NCI-H748 (cell line): ENCODE results near the gene NCR2.
"Not testable (repeated sequence)": the region's sequence is repeated elsewhere in the genome, so short reads cannot be mapped to it uniquely, and the experiment has no call there.

Source experiments
- DNase-seq: peaks from one replicate; lab custom pipeline; 2025; ENCODE audit not compliant: unreplicated experiment; lab: John Stamatoyannopoulos, UW

NCR2 gene, protein sequence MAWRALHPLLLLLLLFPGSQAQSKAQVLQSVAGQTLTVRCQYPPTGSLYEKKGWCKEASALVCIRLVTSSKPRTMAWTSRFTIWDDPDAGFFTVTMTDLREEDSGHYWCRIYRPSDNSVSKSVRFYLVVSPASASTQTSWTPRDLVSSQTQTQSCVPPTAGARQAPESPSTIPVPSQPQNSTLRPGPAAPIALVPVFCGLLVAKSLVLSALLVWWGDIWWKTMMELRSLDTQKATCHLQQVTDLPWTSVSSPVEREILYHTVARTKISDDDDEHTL

DNA sequence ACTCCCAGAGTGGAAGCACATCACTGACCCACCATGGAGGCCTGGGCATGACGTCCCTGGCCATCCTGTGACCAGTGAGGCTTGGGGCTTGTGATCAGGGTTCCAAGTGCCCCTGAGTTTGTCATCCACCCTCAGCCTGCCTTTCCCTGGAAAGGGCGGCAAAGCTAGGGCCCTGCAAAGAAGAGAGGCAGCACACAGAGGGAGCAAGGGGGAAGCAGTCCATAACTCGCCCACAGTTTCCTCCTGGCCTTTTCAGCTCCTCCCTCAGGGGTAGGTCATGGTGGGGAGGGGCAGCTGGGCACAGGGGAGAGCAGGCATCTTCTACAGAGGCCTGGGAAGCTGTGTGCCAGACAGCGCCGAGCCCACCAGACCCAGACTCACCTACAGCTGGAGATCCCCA lies at the start of gene NCR2:
Gene NCR2 (plus strand): TSS at position 313 of the 400 bp plus-strand sequence. CDS start 269 bp downstream, outside the sequence.
- DNase-seq, result no peak

DNA sequence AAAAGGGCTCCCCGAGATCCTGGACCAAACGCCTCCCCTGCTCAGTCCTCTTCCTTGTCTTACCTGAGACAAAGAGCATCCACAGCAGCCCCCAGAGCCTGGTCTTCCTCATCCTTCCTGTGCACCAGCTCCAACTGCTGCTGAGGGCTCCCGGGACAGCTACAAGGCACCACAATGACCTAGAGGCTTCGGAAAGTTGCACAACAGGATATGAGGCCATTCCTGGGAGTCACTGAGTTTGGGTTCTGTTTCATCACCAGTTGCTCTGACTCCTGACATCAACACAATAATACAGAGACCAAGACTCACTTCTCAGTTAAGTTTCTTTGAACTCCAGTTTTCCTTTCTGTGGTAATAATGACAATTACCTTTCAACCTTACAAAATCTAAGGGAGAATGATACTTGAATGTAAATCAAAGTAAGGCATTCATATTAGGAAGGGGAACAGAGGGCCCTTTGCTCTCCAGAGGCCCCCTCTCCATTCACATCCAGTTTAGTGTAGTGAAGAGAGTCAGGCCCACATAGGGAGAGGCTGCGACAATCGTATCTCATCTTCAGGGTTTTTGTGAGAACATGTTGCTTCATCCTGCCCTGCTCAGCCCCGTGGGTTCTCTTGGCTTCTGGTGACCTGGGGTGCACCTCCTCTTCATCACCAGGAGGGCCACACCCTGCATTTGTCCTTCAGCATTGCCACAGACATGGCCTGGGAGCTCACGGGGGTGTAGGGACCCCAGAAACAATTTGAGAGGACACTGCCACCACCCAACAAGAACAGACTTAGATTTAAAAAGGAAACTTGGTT lies 48.7 kb upstream of the NCR2 start, which contains the start of gene TREM1:
Gene TREM1 (minus strand): TSS at position 139 of the 803 bp plus-strand sequence. CDS start 27 bp downstream, at position 112.
- DNase-seq, result no peak

DNA sequence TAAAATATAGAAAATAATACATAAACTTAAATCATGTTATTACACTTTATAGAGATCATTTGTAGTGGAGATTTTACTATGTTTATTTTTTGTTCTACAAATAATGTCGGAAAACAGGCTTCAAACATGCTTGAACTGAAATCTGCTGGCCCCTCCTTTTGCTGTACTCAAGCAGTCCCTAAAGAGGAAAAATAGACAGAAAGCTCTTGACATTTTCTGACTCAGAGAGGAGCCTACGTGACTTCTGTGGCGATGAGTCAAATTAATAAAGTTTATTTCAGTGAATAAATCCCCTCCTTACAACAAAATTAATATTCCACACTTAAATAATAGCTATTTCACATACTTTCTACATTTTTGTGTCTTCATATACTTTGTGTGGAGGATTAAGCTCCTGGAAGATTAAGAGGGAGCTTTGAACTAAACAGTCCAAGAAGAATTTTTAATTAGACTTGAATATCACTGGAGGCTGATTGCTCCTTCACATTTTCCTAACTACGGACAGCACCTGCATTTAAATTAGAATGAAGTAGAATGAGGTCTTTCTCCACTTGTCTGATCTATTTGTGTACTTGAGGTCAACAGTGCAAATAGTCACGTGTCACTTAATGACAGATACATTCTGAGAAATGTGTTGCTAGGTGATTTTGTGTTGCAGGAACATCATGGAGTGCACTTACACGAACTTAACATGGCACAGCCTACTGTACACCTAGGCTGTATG lies 47.2 kb upstream of the NCR2 start:
- peak; percentile 99 for DNase-seq

DNA sequence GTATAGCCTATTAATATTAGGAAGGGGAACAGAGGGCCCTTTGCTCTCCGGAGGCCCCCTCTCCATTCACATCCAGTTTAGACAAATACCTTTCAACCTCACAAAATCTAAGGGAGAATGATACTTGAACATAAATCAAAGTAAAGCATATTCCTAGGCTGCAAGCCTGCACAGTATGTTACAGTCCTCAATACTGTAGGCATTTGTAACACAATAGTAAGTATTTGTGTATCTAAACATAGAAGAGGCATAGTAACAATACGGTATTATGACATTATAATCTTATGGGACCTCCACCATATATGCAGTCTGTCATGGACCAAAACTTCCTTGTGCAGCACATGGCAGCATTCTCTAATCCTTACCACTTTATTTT lies 46.7 kb upstream of the NCR2 start:
- DNase-seq, result no peak

DNA sequence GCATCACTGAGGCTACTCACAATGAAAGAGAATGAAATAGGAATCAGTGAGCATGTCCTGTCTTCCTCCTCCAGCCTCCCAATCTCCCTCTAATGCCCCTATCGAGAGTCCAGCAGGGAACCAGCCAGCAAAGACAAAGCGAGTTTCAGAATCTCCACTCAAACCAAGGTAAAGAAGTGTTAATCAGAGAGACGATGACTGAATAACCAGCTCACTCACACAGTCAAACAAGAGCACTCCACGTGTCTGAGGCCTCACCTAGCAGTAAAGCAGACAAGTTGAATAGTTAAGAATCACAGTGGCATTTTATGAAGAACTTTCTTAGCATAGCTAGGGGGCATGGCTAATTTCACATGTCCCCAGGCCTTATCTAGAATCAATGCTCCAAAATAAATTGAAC lies 45.6 kb upstream of the NCR2 start:
- no peak for DNase-seq

DNA sequence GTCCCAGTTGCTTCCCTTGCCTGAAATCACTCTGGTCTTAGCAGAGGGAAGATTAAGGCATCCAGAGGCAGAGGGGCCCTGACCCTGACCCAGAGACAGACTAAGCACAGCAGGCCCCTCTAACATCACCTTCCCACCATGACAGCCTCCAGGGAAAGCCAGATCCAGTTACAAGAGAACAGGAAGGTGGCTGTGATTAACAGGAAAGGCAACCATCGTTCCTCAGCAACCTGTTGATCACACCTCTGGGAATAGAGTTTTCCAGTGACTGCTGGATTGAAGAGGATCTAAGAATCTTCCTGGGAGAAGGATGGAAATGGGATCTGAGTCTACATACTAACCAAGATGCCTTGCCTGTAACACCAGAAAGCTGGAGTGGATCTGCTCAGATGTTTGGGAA lies 43.7 kb upstream of the NCR2 start:
- no peak for DNase-seq

DNA sequence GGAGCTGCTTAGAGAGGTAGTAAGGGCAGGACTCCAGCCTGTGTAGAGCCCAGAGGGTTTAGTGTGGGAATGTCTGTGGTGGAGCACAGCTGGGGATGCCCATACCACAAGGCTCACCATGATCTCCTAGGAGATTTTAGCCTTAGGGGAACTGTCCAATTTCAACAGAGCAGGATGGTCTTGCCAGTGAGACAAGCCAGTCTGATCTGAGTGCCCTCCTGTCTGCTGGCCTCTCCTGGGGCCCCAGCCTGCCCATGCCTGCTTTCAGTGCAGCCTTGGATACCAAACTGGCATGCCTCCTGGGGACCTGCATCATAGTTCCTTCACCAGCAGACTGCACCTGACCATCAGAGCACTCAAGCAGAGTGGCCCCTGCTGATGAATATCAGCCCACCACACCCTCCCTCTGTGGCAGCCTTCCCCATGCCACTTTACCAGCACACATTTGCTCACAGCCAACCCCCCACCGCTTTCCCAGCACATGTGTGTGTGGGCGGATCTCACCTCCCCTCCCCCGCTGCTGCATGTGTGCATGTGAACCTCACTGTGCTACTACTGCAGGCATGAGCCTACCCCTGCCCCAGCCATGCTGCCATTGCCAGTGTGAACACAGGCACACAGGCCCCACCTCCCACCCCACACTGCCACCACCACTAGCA lies 41.1 kb upstream of the NCR2 start:
- DNase-seq, result peak; percentile 35

DNA sequence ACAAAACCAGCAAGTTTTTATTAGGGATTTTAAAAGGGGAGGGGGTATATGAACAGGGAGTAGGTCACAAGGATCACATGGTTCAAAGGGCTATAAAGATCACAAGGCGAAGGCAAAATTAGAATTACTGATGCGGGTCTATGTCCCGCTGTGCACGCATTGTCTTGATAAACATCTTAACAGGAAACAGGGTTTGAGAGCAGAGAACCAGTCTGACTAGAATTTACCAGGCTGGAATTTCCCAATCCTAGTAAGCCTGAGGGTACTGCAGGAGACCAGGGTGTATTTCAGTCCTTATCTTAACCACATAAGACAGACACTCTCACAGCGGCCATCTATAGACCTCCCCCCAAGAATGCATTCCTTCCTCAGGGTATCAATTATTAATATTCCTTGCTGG lies 38.2 kb upstream of the NCR2 start:
- not testable (repeated sequence) for DNase-seq

DNA sequence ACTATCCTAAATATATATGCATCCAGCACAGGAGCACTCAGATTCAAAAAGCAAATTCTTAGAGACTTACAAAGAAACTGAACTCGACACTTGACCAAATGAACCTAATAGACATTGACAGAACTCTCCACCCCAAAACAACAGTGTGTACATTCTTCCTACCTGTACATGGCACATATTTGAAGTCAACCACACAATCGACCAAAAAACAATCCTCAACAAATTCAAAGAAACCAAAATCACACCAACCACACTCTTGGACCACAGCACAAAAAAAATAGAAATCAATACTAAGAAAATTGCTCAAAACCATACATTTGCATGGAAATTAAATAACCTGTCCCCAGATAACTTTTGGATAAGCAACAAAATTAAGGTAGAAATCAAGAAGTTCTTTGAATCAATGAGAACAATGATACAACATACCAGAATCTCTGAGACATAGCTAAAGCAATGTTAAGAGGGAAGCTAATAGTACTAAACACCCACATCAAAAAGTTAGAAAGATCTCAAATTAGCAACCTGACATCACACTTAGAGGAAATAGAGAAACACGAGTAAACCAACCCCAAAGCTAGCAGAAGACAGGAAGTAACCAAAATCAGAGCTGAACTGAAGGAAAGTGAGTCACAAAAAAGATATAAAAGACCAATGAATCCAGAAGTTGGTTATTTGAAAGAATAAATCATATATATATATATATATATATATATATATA lies 36.5 kb upstream of the NCR2 start:
- no peak for DNase-seq

DNA sequence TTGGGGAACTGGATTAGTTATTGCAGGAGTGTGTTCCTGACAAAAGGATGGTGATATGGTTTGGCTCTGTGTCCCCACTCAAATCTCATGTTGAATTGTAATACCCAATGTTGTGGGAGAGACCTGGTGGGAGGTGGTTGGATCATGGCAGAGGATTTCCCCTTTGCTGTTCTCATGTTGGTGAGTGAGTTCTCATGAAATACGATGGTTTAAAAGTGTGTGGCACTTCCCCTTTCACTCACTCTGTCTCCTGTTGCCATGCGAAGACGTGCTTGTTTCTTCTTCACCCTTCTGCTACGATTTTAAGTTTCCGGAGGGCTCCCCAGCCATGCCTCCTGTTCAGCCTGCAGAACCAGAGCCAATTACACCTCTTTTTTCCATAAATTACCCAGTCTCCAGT lies 32.8 kb upstream of the NCR2 start:
- no peak for DNase-seq

DNA sequence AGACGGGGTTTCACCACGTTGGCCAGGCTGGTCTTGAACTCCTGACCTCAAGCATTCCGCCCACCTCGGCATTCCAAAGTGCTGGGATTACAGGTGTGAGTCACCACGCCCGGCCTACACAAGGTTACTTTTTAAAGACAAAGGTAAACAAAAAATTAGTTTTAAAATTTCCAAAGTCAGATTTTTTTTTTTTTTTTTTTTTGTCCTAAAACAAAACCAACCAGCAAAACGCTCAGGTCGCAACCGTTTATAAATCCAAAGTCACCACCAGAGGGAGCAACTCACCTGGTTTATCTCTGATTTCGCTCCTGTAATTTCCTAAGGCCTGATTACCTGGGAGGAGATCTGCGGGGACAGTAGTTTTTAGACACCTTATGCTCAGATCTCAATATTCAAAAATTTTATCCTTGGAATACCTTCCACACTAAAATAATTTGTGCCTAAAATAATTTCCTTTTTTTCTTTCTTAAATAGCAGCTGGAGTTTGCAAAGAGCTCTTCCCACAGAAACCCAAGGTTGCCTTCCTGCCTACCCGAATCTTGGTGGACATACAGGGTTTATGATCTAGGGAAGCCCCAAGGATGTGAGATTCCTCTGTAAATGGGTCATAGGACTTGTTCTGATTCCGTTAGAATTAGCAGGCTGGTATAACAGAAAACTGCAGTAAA lies 29.1 kb upstream of the NCR2 start:
- peak; percentile 79 for DNase-seq

DNA sequence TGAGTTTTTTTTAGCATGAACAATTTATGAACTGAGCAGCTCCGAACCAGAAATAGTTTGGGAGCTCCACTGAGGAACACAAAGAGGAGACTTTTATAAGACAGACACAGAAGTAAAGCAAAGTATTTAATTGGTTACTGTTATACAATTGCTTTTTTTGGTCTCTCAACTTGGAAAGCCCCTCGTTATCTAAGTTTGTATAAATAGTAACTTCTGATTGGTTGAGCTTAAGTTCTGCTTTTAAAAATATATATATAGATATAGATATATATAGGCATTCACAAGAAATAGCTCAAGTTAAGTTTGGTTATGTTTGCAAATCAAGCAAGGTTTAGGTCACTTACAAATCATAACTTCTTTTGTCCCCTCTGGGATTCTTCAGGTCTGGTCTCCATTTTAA lies 20.2 kb upstream of the NCR2 start:
- DNase-seq, result no peak

DNA sequence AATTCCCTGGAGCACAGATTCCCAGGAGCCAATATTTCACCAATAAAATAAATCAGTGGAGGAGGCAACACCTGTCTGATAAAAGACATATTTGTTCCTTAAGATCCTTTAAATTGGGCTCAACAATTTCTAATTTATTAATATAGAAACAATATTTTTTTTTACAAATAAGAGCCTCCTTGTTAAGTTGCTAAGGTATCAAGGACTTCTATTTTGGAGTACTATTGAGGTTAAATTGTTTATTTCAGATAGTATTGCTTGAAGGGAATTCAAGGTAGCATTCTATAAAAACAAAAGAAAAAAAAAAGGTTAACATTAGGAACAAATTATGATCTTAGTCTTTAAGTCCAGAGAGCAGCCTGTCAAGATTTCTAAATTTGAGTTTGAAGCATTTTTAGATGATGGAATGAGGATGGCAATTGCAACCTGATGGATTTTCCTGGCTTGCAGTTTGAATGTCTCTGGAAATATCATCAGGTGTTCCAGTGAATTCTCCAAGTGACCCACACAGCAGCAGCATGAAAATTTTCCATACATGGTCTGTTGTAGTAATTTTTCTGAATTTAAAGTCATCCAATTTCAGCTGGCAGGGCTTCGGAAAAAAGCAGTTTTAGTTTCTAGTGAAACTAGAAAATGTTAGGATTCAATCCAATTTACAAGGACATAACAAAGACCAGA lies 19.3 kb upstream of the NCR2 start:
- no peak for DNase-seq

DNA sequence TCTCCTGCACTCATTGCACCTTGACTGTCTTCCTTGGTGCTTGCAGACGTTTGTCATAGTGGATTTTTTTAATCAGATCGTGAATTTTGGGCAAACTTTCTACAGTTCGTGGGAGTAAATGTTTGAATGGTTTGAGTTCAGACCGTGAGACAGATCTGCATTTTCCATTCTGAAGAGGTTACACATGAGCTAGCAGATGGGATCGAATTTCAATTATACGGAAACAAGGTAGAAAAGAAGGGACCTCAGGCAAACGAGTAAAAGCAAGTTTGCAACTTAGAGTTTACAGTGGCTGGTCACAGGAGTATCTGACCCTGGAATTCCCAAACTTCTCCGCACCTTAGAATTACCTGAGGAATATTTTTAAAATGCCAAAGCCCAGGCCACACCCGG lies 17.2 kb upstream of the NCR2 start:
- peak; percentile 67 for DNase-seq

DNA sequence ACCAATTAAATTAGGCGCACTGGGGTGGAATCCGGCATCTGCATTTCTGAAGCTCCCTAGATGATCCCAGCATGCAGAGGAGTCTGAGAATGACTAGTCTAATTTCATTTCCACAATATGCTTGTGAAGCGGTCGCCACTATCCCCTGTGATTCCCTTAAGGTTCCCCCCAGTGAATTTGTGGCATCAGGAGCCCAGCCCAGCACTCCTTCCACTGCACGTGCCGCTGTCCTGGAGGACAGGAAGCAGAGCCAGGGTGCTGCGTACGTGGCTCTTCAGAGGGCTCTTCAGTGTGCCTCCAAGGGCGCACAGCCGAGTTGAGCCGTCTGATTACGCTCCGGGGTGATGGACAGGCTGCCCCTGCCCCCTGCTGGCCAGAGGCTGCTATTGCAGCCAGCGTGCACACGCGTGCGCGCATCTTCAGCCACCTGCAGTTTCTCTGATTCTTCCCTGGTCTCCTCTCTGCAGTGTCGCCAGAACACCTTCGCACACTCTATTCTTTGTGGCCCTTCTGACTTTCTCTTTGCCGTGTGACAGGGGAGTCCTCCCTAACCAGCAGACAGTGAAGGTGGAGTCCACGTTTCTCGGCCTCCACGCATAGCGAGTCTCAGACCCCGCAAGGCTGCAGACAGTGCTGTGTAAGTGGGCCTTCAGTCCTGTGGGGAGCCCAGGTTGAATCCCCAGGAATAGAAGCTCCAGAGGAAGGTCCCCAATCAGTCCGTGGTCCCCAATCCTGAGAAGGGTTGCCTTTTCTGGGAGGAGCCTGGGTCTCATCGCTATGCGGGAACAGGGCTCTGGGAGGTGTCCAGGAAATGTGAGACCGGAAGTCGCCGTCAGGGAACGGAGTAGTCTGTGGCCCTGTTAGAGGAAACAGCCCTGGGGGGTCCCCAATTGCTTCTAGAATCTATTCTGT lies 16.5 kb upstream of the NCR2 start:
- peak; percentile 97 for DNase-seq

DNA sequence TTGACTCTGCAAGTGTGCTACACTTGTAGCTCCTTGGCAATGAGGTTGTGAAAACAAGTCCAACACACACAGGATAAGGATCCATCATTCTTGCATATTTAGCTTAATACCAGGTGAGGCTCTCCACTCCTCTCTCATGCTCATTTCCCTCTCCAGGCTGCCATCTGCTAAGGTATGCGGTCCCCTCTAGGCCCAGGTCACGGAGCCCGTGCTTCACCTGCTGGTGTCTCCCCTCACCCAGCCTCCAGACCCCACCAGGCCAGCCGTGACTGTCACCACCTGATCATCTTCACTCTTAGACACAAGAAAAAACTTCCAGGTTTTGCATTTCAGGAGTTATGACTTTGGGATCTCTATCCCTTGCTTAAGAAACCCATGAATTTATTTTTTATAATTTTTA lies 14.2 kb upstream of the NCR2 start:
- DNase-seq, result no peak

DNA sequence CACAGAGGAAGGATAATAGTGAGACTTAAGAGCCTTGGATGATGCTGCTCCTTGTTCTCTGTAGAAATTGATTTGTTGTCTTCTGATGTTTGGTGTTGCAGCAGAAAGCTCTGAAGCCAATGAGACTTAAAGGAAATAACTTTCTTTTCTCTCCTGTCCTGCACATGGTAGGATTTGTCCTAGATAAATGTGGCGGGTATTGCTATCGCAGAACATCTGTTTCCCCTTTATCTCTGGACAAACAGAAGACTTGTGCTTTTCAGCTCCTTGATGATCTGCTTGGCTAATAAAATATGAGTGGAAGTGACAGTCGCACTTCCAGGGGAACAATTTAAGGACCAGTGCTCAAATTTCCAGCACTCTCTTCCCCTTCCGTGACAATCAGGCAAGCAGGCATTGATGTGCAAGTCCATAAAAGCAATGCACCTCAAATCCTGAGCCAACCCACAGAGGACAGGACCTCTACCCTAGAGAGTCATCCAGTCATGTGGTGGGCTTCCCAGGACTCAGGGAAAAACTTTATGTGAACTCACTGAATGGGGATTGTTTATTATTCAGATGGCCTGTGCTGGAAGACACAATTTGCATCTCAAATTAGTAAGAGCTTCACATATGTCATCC lies 9.9 kb upstream of the NCR2 start:
- no peak for DNase-seq

DNA sequence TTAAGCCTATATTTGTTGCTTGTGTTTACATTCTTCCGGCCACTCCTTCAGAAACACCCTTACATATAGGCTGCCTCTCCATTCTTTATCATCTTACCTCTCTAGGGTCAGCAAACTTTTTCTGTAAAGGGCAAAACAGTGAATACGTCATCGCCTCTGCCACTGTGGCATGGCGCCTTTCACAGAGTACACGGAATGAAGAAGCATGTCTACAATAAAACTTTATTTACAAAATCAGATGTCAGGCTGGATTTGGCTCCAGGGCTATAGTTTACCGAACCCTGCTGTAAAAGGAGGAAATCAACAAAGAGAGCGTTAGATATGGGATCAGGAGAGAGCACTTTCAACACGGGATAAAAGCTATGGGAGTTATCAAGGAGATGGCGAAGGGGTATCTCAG lies 9.3 kb upstream of the NCR2 start:
- DNase-seq, result no peak
